SK-MEL-5 (cell line): ENCODE data around the gene RAB41. TPM values are rescaled to one million over a fixed set of nuclear protein-coding genes. Genes with fewer than 3 reads are reported as not detected.
"Not testable (repeated sequence)": the region's sequence is repeated elsewhere in the genome, so short reads cannot be mapped to it uniquely, and the experiment has no call there.

Experiments used
- DNase-seq: peaks from one replicate; pipeline ENCODE4 v3.0.0-alpha.2; 2016; ENCODE audit warnings: low read depth, low spot score
- in situ Hi-C: cut with HindIII; loops from 2 replicates; pipeline ENCODE4 v1.10.0; 2016; ENCODE audit warnings: low sequenced_read_pairs, high pct_unique_total_duplicates, low pct_unique_long_range_greater_than_20kb
- polyA plus RNA-seq, 2 experiments: library from polyadenylated mRNA; depleted of rRNA; stranded (reverse); fragments of >200 nt; gene quantifications; 2 replicates each; pipeline ENCODE4 v1.2.3, GENCODE V29; 2015
- total RNA-seq: library from RNA; depleted of rRNA; stranded (reverse); fragments of >200 nt; shearing (Covaris generic); gene quantifications from 2 replicates; pipeline ENCODE4 v1.2.3, GENCODE V29; 2014; rRNA removed

RAB41 gene
- total RNA-seq, result not detected in 2 replicates
- not detected in 2 replicates for polyA plus RNA-seq (2015; cell fraction: cytosol; rRNA removed)
- polyA plus RNA-seq (2015; cell fraction: nucleus; rRNA removed), result not detected in 2 replicates

DNA sequence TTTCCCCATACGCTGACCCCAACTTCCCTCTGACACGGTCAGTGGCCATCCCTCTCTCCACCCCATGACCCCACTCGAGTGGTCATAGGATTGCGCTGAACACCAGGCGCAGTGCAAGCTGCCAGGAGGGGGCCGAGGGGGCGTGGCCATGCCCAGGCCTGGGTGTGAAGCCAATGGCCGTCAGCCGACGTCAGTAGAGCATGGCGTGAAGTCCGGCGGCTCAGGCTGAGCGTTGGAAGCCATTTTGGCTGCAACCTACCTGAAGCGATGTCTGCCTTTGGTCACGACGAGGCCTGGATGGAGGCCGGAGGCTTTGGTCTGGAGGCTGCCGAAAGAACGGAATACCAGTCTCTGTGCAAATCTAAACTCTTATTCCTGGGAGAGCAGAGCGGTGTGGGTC is at the start of gene RAB41:
Gene RAB41 (plus strand): TSS at position 222 of the 400 bp plus-strand sequence. CDS start 46 bp downstream, at position 268.
- in situ Hi-C loops, result no loop called here

DNA sequence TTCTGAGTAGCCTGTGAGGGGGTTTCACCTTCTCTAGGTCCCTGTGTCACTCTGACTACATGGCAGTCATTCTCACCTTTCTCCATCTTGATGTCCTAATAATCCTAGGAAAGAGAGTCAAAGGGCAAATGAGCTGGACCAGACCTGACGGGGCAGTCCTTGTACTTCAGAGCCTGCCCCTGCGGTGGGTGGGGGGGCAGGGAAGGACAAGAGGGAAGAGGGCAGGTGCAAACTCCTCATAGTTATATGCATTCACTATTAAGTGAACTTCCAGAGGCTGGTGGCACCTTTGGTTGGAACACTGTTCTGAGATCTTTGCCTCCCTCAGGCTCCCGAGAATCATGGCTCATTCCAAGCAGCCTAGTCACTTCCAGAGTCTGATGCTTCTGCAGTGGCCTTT is 47.6 kb upstream of the RAB41 start, which contains the start of gene AWAT1:
Gene AWAT1 (plus strand): TSS at position 301 of the 400 bp plus-strand sequence. CDS start 41 bp downstream, at position 342.
- no peak for DNase-seq
- in situ Hi-C loops, result no loop called here

More for the DNA sequence above, at the start of gene RAB41:
- DNase-seq, result no peak

DNA sequence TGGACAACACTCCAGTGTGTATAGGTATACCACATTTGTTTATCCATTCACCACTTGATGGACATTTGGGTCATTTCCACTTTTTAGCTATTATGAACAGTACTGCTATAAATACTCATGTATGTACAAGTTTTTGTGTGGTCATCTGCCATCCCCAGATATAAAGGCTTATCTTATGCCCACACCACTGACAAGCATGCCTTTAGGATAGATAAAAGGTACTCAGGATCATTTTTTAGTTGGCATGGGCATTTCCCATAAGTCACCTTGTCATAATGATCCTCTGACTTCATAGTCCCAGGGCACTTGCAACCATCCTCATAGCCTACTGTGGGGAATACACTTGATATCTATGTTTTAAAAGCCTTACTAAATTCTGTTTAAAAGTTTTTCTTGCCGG is 41.2 kb upstream of the RAB41 start:
- in situ Hi-C loops, result no loop called here
- no peak for DNase-seq

DNA sequence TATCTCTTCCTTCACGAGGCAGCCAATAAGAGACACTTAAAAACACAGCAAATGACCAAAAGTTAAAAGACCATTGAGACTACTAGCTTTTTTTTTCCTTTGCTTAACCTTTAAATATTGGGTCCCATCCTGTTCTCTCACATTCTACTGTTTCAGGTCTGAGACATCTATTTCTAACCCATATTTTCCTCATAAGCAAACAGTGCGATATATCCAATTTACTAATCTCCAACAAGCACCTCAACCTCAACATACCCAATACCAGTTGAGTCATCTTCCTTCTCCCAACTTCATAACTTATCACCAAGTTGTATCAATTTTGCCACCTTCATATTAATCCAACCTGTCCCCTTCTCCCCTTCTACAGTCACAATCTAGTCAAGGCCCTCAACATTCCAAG is 40.5 kb upstream of the RAB41 start:
- in situ Hi-C loops, result no loop called here
- no peak for DNase-seq

DNA sequence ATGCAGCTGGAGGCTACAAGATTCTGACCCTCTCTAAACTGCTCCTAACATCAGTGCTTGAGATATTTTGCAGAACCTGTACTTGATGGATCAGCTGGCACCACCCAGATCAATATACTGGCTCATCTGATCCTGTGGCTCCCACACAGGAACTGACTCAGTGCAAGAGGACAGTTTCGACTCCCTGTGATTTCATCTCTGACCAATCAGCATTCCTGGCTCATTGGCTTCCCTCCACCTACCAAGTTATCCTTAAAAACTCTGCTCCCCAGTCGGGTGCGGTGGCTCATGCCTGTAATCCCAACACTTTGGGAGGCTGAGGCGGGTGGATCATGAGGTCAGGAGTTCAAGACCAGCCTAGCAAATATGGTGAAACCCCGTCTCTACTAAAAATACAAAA is 38.4 kb upstream of the RAB41 start:
- DNase-seq, in situ Hi-C loops: not testable (repeated sequence)

DNA sequence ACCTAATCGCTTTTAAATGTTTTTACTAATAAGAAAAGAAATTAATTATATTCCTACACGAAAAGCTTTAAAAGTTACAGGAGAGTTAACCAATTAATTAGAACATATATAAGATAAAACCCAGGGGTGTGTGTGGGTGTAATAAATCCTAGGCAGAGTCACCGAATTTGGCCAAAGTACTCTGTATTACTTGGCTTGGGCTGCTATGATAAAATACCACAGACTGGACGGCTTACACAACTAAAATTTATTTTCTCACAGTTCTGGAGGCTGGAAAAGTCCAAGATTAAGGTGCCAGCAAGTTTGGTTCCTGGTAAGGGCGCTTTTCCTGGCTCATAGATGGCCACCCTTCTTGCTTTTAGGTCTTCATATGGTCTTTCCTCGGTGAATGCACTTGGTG is 37.1 kb upstream of the RAB41 start:
- in situ Hi-C loops, result no loop called here
- DNase-seq, result no peak

DNA sequence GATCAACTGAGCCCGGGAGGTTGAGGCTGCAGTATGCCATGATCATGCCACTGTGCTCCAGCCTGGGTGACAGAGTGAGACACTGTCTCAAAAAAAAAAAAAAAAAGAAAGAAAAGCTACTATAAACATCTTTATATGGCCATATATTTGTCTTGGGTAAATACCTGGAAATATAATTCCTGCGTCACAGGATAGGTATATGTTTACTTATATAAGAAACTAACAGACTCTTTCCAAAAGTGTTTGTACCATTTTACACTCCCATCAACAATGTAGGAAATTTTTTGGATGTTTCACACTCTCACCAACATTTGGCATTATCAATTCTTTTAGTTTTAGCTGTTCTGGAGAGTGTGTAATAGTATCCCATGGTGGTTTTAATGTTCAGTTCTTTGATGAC is 34.7 kb upstream of the RAB41 start:
- in situ Hi-C loops, result no loop called here
- DNase-seq, result no peak

DNA sequence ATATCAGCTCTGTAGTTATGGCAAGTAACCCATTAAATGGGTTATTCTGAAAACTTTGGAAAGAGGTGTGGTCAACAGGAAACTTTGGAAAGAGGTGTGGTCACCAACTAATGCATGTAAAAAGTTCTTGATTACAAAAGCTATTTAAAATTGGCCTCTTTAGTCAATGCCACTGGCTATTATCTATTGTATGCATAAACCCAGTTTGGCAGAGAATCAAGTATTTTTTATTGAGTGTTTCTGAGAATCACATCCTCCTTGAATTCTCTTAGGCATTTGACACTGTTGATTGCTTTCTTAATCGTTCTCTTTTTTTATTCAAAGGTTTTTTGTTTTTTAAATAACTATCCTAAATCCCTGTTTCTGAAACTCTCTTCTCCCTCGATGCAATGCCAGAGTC is 29.5 kb upstream of the RAB41 start:
- DNase-seq, result no peak
- in situ Hi-C loops, result no loop called here

DNA sequence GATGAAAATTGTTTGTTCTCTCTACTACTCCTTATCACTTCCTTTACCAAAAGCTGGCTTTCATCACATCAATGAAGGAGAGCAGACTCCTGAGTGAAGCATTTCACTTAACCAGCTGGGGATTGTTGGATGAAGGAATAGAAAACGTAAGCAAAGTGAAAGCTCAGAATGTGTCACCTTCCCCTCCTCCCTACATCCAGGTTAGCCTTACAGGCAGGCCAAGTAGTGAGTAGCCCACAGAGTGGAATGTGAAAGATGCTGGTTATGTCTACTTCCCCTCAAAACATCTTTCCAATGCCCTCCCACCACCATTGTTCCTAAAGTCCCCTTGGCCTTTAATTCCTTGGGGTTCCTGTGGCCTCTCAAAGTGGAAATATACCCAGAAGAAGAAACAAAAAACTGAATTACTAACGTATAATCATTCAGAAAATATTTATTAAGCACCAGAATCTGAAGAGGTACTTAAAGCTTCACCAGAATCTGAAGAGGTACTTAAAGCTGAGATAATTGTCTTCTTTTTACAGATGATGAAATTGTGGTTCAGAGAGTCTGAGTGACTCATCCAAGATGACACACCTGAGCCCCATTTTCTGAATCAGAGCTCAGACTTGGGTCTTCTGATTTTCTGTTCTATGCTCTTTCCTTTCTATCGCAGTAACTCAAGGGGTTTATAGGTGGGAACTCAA is 28.5 kb upstream of the RAB41 start:
- no peak for DNase-seq
- in situ Hi-C loops, result no loop called here

DNA sequence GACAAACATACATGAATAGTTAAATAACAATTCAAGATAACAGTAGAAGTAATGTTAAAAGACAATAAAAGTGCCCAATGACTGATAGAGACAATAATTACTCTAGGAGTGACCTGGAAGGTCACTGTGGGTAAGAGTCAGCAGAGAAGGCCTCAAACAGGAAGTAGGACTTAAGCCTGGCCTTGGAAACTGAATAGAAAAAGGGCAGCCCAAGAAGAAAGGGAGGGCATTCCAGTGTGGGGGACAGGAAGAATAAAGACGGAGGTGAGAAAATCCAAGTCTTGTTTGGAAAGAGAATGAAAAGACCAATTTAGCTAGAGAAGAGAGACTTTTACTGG is 27.9 kb upstream of the RAB41 start:
- in situ Hi-C loops, result no loop called here
- no peak for DNase-seq

DNA sequence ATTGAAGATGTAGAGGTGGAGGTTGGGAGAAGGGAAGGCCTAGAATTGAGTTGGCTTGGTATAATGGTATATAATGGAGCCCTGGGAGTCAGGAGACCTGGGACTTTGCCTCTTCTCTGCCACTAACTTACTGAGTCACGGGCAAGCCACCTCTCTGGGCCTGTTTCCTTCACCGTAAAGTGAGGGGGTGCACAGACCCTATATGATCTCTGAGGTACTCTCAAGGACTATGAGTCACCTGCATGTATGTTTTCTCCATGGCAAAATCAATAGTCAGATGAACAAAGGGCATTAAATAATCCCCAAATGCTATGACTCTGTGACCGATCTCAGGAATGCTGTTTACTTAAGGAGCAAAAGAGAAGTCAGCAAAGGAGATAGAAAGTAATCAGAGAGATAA is 27.1 kb upstream of the RAB41 start:
- no peak for DNase-seq
- in situ Hi-C loops, result no loop called here

DNA sequence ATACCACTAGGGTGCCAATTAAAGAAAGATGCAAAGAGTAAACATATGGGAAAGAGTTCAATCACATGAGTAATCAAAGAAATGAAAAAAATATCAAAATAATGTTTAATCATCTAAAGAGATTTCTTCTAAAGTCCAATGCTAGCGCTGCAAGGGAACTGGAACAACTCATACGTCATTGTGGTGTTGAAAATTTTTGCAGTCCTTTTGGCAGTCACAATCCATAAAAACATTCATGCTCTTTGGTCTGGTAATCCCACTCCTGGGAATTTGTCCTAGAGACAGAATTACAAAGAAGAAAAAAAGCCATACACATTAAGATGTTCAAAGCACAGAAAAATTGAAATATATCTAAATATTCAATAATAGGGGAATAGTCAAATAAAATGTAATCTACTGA is 26.5 kb upstream of the RAB41 start:
- in situ Hi-C loops, result no loop called here

DNA sequence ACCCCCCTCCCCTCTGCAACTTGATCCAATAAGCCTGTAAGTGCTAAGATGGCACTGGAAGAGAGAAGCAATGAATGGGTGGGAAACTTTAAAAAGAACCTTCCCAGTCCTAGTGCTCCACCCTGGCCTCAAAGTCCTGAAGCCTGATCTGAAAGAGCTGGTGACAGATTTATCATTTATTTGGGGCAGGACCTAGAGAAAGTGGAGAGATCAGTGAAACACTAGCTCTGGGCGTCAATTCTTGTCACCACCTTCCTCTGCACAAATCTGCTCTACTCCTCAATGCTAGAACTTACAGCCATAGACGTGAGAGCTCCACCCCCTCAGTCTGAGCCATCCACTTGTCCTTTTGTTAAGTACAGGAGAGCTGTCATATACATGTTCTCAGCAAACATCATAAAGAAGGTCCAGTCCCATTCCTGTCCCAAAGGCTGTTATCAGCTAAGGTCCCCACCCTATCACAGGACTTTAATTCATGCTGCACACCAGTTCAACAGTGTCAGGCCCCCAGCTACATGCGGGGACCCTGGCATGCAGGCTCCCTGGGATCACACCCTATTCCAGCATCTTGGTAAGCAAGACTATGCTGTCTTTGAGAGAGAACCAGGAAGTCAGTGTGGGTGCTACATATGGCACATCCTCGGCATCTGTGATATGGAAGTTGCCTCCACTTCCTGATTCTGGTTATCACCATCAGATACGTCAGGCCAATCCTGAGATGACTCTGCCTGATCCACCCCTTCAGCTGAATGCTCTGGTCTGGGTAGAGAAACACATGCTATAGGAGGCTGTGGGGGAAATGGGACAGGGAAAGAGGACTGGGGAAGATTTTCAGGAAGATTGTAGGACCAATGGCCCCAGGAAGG is 24.3 kb upstream of the RAB41 start:
- DNase-seq, result no peak
- in situ Hi-C loops, result no loop called here

More for the DNA sequence above, 26.5 kb upstream of the RAB41 start:
- no peak for DNase-seq

DNA sequence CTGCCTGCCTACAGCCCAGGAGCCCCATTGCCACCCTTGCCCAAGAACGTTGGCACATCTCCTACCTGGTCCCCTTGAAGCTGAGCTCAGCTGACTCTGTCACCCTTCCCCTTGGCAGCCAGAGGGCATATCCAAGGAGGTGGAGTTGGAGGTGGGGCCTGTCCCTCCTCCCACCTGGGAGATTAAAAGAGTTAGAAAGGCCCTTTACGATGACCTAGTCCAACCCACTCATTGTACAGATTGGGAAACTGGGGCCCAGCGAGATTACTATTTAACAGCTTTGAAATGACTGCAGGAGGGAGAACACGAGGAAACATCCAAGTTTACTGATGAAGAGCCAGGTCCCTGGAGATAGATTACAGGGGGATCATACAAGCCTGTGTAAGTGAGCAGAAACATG is 21.9 kb upstream of the RAB41 start, which contains the start of gene P2RY4:
Gene P2RY4 (minus strand): TSS at position 101 of the 400 bp plus-strand sequence. CDS start 580 bp downstream, outside the sequence.
- no peak for DNase-seq
- in situ Hi-C loops, result no loop called here

DNA sequence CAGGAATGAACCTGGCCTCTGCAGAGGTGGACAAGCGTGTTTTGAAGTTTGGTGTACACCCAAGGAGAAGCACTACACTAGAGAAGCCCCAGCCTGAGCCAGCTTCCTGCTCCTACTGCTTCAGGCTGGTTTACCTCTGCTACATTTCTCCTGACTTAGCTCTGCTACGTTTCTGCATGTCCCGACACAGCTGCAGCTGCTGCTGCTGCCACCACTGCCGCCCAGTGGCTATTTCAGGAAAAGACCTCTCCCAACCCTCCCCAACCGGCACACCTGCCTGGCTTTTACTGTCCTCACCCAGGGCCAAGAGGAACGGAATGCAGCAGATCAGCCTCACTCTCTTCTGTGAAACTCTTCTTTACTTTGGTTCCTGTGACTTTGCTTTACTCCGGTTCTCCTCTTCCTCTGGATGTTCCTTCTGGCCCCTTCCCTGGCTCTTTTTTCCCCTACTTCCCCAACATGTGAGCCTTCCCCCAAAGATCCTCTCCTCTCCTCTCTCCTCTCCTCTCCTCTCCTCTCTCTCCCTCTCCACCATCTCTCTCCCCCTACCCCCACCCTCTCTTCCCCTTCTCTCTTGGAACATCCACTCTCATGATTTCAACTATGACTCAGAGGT is 18.9 kb upstream of the RAB41 start:
- DNase-seq, result peak; percentile 62
- in situ Hi-C loops, result no loop called here

DNA sequence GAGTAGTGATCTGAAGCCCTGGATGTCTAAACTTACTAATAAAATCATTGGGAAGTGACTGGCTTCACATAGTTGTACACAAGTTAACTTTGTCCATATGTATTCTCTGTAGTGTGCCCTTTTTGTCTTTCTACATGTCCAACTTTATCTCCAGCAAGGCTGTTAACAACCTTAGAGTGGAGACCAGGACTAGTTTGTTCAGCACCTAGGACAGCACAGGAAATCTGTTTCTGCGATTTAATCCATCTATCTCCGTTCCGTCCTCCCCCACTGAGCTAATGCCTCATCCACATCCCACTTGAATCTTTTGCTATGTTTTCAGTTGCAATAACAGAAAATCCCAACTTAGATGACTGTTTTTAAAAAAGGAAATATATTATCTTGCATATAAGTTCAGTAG is 17.2 kb upstream of the RAB41 start:
- DNase-seq, result no peak
- in situ Hi-C loops, result no loop called here

DNA sequence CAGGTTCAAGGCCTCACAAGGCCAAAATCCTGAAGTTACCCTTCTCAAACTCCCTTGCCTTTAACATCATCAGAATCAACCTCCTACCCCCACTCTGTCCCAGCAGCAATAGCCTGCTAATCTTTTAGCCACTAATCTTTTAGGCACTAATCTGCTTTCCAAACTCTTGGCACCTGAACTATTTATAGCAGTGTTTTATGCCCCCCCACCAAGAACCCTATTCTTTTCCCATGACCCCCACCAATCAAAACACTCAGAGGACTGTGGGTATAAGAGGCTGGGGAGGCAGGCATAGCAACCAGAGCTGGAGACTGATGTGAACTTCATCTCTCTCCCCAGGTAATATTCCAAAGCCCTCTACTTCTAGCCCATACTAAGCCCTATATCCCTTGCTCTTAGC is 13.9 kb upstream of the RAB41 start, which contains the start of gene ARR3:
Gene ARR3 (plus strand): TSS at position 301 of the 400 bp plus-strand sequence. CDS start 1,052 bp downstream, outside the sequence.
- in situ Hi-C loops, result no loop called here
- DNase-seq, result no peak

DNA sequence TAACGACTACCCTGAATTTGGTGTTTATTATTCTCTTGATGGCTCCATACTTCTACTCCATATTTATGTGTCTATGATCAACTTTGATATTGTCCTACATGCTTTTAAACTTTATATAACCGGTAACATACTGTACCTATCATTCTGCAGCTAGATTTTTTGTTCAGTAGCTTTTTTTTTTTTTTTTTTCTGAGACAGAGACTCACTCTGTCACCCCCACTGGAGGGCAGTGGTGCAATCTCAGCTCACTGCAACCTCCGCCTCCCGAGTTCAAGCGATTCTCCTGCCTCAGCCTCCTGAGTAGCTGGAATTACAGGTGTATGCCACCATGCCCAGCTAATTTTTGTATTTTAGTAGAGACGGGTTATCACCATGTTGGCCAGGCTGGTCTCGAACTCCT is 7.9 kb upstream of the RAB41 start:
- DNase-seq, in situ Hi-C loops: not testable (repeated sequence)
